T-helper 17 cell (primary cell): ENCODE measurements around the gene DDX56. TPM values are rescaled to one million over a fixed set of nuclear protein-coding genes. Genes with fewer than 3 reads are reported as not detected.

Source experiments
- ATAC-seq: fragments of 150-1000 bp; cut with Tn5 transposase; 2 replicates; pipeline ENCODE4 v1.10.0; 2021; ENCODE audit warnings: mild to moderate bottlenecking, moderate library complexity
- DNase-seq, 3 donors: peaks; one replicate each; pipeline versions ENCODE4 v3.0.0 to v3.0.0-alpha.2; 2020 to 2021
- H3K9me3 ChIP-seq: one replicate; pipeline ENCODE4 v1.7.0; 2013; ENCODE audit warnings: low read length, mild to moderate bottlenecking; ENCODE audit not compliant: control insufficient read depth, poor library complexity, severe bottlenecking
- H3K27ac Mint-ChIP-seq: one replicate; pipeline ENCODE4 v1.8.0; 2022; ENCODE audit warnings: mild to moderate bottlenecking, moderate library complexity, mixed read lengths
- H3K27me3 Mint-ChIP-seq: one replicate; pipeline ENCODE4 v1.8.0; 2022; ENCODE audit warnings: mixed read lengths
- H3K36me3 Mint-ChIP-seq: one replicate; pipeline ENCODE4 v1.8.0; 2022; ENCODE audit warnings: low read depth, mixed read lengths
- H3K4me1 Mint-ChIP-seq: one replicate; pipeline ENCODE4 v1.8.0; 2022; ENCODE audit warnings: mild to moderate bottlenecking, mixed read lengths
- H3K4me3 Mint-ChIP-seq: one replicate; pipeline ENCODE4 v1.8.0; 2022; ENCODE audit warnings: mild to moderate bottlenecking, moderate library complexity, mixed read lengths
- total RNA-seq, 4 donors: library from RNA in 2 of 4; stranded (reverse) in 2 of 4; gene quantifications; one replicate each; pipeline ENCODE4 v1.2.3 and lab custom pipeline; 2022 to 2026

Gene DDX56
- total RNA-seq, 2 donors from 2014 or later, result 95.7 to 101 TPM

- H3K4me1 Mint-ChIP-seq, result peaks cover 29% of the 10 kb centered on the region
- peak overlapping the region; percentile 99 for H3K27ac Mint-ChIP-seq
- ATAC-seq (no peak), DNase-seq (no peak)
- H3K4me3 Mint-ChIP-seq, result peak overlapping the region; percentile 89
- H3K27me3 Mint-ChIP-seq, result no peaks in the 10 kb centered on the region
- peaks cover 2% of the 10 kb centered on the region for H3K36me3 Mint-ChIP-seq
- no peaks in the 10 kb centered on the region for H3K9me3 ChIP-seq
Observed at GRCh38 chr7:44583146-44583865, 9.6 kb upstream of the DDX56 start.

DNA sequence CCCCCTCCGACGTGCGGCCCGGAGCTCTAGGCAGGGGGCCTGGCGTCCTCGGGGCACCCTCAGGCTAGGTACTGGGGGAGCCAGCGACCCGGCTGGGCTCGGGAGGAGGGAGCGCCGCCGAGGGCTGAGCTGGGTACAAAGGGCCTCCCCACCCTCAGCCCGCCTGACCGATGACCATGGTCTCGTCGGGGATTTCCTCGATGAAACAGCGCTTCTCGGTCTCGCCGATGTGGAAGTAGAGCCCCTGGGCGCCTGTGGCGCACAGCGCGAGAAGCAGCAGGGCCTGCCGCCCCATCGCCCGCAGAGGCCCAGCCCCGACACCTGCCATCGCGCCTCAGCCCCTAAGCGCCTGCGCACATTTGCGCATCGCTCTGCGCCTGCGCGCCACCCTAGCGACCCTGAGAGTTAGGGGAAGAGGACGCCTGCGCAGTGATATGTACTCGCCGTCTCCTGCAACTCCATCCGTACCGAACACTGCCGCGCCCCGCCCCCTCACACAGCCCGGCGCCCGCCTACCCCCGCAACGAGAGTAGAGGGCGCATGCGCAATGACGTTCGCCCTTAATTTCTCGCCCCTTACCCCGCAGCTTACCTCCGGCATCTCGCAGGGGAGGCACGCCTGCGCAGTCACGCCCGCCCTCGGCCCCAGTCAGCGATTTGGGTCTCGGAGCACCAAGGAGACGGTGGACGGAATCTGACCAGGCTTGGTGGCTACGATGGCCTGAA, 8.3 kb upstream of the DDX56 start, which contains the start of gene TMED4:
Gene TMED4 (minus strand): TSS at position 353 of the 725 bp plus-strand sequence. CDS start 25 bp downstream, at position 328.
- ATAC-seq (peak; percentile 89), DNase-seq (peak; percentile 100)
- H3K4me1 Mint-ChIP-seq, result peaks cover 23% of the 10 kb centered on the region
- H3K9me3 ChIP-seq, result no peaks in the 10 kb centered on the region
- H3K27ac Mint-ChIP-seq, result peak within 1 kb of the TSS; percentile 99
- H3K4me3 Mint-ChIP-seq, result peak within 1 kb of the TSS; percentile 89
- H3K27me3 Mint-ChIP-seq, result no peaks in the 10 kb centered on the region
- peaks cover 2% of the 10 kb centered on the region for H3K36me3 Mint-ChIP-seq

- ATAC-seq, result peak; percentile 44
- H3K27ac Mint-ChIP-seq, result peak overlapping the region; percentile 99
- peaks cover 23% of the 10 kb centered on the region for H3K4me1 Mint-ChIP-seq
- peaks cover 2% of the 10 kb centered on the region for H3K36me3 Mint-ChIP-seq
- H3K4me3 Mint-ChIP-seq, result peak overlapping the region; percentile 89
- DNase-seq, result peak in 2 of 3 donors; percentile 32 to 35
- H3K9me3 ChIP-seq, result no peaks in the 10 kb centered on the region
- no peaks in the 10 kb centered on the region for H3K27me3 Mint-ChIP-seq
Observed at GRCh38 chr7:44580945-44581878, 7.5 kb upstream of the DDX56 start.

- H3K36me3 Mint-ChIP-seq, result peaks cover 2% of the 10 kb centered on the region
- H3K9me3 ChIP-seq, result no peaks in the 10 kb centered on the region
- H3K4me1 Mint-ChIP-seq, result peaks cover 39% of the 10 kb centered on the region
- peak overlapping the region; percentile 31 for H3K4me3 Mint-ChIP-seq
- no peak for ATAC-seq
- H3K27ac Mint-ChIP-seq, result peak overlapping the region; percentile 74
- no peaks in the 10 kb centered on the region for H3K27me3 Mint-ChIP-seq
- DNase-seq, result no peak
Observed at GRCh38 chr7:44576228-44576627, 2.5 kb upstream of the DDX56 start.

DNA sequence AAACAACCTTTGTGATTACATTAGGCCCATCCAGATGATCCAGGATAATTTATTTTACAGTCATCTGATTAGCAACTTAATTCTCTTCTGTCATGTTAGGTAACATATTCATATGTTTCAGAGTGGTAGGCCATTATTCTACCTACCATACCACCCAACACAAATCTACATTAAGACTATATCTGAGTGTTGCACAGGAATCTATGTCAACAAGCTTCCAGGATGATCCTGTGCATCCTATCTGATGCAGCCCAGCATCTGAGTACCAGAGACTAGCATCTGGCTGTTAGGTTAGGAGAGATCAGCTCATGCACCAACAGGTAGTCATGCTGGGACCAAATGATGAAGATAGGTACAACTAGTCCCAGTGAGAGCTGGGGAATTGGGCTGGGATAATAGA, 1.3 kb upstream of the DDX56 start:
- DNase-seq, result no peak
- Mint-ChIP-seq H3K4me3 (peak overlapping the region; percentile 96), H3K4me1 (peaks cover 35% of the 10 kb centered on the region), H3K27ac (peak overlapping the region; percentile 99), H3K36me3 (peaks cover 2% of the 10 kb centered on the region), H3K27me3 (no peaks in the 10 kb centered on the region)
- H3K9me3 ChIP-seq, result no peaks in the 10 kb centered on the region
- ATAC-seq, result no peak

DNA sequence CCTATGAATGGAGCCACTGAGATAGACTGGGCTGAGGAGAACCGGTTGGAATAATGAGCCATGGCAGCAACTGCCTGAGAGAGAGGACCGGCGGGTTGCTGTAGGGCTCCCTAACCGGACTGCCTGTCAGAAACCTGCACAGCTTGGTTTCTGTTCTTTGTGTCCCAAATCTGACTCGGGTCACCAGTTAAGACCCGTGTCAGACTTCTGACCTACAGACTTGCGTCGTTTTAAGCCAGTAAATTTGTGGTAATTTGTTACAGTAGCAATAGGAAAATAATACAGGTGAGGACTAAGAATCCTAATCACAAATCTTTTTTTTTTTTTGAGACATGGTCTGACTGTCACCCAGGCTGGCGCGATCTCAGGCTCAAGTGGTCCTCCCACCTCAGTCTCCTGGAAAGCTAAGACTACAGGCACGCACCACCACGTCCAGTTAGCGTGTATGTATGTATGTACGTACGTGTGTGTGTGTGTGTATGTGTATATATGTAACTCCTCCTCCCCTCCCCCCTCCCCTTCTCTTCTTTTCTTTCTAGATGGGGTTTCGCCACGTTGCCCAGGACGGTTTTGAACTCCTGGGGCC, 672 bp upstream of the DDX56 start:
- peaks cover 2% of the 10 kb centered on the region for H3K36me3 Mint-ChIP-seq
- H3K4me1 Mint-ChIP-seq, result peaks cover 29% of the 10 kb centered on the region
- H3K4me3 Mint-ChIP-seq, result peak overlapping the region; percentile 96
- DNase-seq, result no peak
- peak overlapping the region; percentile 99 for H3K27ac Mint-ChIP-seq
- no peaks in the 10 kb centered on the region for H3K27me3 Mint-ChIP-seq
- no peaks in the 10 kb centered on the region for H3K9me3 ChIP-seq
- no peak for ATAC-seq

DNA sequence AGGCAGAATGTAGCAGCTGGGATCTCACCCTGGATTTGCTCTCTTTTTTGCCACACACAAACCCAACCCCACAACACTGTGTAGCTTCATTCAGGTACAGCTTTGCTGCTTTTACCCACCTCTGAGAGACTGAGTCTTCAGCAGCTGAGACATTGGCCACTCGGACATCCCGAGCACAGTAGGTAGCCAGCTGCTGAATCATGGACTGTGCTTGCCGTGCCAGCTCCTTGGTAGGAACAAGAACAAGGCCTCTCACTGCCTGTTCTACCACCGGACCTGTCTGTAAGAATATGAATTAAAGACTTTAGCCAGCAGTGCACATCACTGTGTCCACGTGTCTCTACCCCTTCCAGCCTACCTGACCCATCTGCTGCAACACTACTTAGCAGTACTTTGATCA, 937 bp downstream of the DDX56 start:
- Mint-ChIP-seq H3K27ac (peak overlapping the region; percentile 99), H3K4me1 (peaks cover 26% of the 10 kb centered on the region), H3K36me3 (peaks cover 2% of the 10 kb centered on the region), H3K27me3 (no peaks in the 10 kb centered on the region), H3K4me3 (peak overlapping the region; percentile 96)
- no peaks in the 10 kb centered on the region for H3K9me3 ChIP-seq
- DNase-seq (no peak), ATAC-seq (no peak)

- DNase-seq, result no peak
- ATAC-seq, result no peak
Observed at GRCh38 chr7:44569959-44570358, 3.7 kb downstream of the DDX56 start.

DNA sequence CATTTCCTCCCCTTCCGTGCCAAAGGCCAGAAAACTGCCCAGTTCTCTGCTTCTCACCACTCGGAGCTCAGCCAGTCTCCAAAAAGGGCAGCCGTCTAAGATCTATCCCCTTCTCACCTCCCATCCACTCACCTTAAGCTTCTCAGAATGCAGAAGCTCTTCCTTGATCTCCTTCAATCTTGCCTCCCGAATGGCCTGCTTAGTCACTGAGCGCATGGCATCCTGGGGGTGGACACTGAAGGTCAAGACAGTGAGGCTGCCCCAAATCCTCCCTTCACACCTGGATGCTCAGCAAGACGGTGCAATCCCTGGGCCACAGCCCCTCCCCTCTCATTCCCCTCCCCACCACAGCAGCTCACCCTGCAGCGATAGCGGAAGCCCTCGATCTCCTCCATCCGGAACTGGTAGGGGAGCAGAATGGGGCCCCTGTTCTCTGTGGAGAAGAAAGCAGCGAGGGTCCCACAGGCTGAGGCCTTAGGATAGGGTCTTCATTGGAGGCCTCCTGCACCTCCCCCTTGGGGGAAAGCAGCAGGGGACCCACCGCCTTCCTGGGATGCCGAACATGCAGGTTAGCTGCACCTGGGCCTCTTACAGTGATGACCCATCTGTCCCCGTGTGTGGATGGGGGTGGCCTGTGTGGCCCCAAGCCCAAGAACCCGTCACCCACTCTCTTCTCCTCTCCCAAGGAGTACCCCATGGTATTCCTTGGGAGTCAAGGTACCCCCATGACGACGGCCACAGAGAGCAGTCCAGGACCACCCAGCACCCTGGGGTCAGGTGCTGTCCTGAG, 4.7 kb downstream of the DDX56 start:
- peaks cover 10% of the 10 kb centered on the region for H3K36me3 Mint-ChIP-seq
- H3K27me3 Mint-ChIP-seq, result no peaks in the 10 kb centered on the region
- peak overlapping the region; percentile 14 for H3K27ac Mint-ChIP-seq
- H3K4me3 Mint-ChIP-seq, result no peak overlapping the region
- no peaks in the 10 kb centered on the region for H3K9me3 ChIP-seq
- peaks cover 20% of the 10 kb centered on the region for H3K4me1 Mint-ChIP-seq
- ATAC-seq (no peak), DNase-seq (no peak)

More at GRCh38 chr7:44569959-44570358, 3.7 kb downstream of the DDX56 start:
- no peaks in the 10 kb centered on the region for H3K9me3 ChIP-seq
- H3K4me1 Mint-ChIP-seq, result peaks cover 27% of the 10 kb centered on the region
- peaks cover 10% of the 10 kb centered on the region for H3K36me3 Mint-ChIP-seq
- no peaks in the 10 kb centered on the region for H3K27me3 Mint-ChIP-seq
- H3K4me3 Mint-ChIP-seq, result no peak overlapping the region
- H3K27ac Mint-ChIP-seq, result peak overlapping the region; percentile 21

DNA sequence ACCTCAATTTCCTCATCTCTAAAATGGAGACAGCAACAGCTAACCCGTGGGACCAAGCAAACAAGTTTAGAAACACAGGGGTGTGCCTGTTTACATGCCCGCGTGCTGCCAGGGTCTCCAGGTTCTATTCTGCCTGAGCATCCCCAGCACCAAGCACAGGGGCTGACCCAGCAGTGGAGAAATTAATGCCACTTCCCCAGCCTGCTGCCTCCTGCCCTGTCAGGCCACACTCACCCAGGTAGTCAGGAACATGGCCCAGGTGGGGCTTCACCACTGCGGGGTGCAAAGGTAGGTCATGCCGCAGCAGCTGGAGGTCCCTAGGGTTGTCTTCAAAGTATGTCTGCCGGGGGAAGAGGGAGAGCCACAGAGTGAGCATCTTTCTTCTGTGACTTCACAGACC, 5.8 kb downstream of the DDX56 start:
- H3K27me3 Mint-ChIP-seq, result no peaks in the 10 kb centered on the region
- ATAC-seq, result no peak
- H3K4me3 Mint-ChIP-seq, result no peak overlapping the region
- H3K36me3 Mint-ChIP-seq, result peaks cover 10% of the 10 kb centered on the region
- H3K4me1 Mint-ChIP-seq, result peaks cover 10% of the 10 kb centered on the region
- H3K27ac Mint-ChIP-seq, result no peak overlapping the region
- no peak for DNase-seq
- H3K9me3 ChIP-seq, result no peaks in the 10 kb centered on the region

DNA sequence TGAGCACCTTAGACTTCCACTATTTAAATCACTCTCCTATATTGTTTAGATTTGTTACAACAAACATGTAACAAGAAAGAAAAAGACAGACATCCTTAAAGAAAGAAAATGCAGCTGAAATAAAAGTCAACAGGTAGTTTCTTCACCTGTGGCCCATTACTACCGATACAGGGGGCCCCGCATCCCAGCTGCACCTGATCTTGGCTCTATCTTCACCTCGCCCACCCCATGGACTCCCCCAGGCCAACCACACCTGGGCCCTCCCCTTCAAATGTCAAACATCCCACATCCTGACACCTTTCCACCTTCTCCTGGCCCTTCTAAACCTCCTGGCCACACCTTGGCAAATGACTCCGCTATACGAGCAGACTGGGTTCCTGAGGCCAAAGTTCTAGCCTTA, 7.0 kb downstream of the DDX56 start:
- Mint-ChIP-seq H3K27me3 (no peaks in the 10 kb centered on the region), H3K36me3 (peaks cover 10% of the 10 kb centered on the region), H3K27ac (peak overlapping the region; percentile 61), H3K4me1 (peaks cover 8% of the 10 kb centered on the region), H3K4me3 (no peak overlapping the region)
- no peaks in the 10 kb centered on the region for H3K9me3 ChIP-seq
- no peak for ATAC-seq
- no peak for DNase-seq
